HEK293T (cell line): ENCODE measurements around the gene CAMK2B.

Experiments
- ARNT ChIP-seq: fragments of 450-650 bp; IDR thresholded peaks from 2 replicates; pipeline ENCODE4 v1.6.1; 2017; ENCODE audit warnings: mild to moderate bottlenecking
- BHLHE40 ChIP-seq: fragments of 450-650 bp; IDR thresholded peaks from 2 replicates; pipeline ENCODE4 v1.6.1; 2016; ENCODE audit warnings: mild to moderate bottlenecking, moderate library complexity, borderline replicate concordance
- ELF4 ChIP-seq: fragments of 450-650 bp; IDR thresholded peaks from 2 replicates; pipeline ENCODE4 v1.6.1; 2017; ENCODE audit warnings: antibody characterized with exemption
- FOXK2 ChIP-seq: fragments of 450-650 bp; IDR thresholded peaks from 2 replicates; pipeline ENCODE4 v1.6.1; 2016; ENCODE audit warnings: mild to moderate bottlenecking
- HDGF ChIP-seq: fragments of 450-650 bp; IDR thresholded peaks from 2 replicates; pipeline ENCODE4 v1.6.1; 2017; ENCODE audit warnings: antibody characterized with exemption, borderline replicate concordance
- LEF1 ChIP-seq: fragments of 450-650 bp; IDR thresholded peaks from 2 replicates; pipeline ENCODE4 v1.6.1; 2017; ENCODE audit warnings: mild to moderate bottlenecking, borderline replicate concordance
- SP1 ChIP-seq: fragments of 450-650 bp; IDR thresholded peaks from 2 replicates; pipeline ENCODE4 v1.6.1; 2017
- ZNF384 ChIP-seq: fragments of 450-650 bp; IDR thresholded peaks from 2 replicates; pipeline ENCODE4 v1.6.1; 2016

GRCh38 chr7:44211126-44211675 is 114.2 kb downstream of the CAMK2B start:
- no peak for TF ChIP-seq FOXK2
- no peak for TF ChIP-seq SP1
- TF ChIP-seq ELF4: no peak
- TF ChIP-seq HDGF: no peak
- no peak for TF ChIP-seq LEF1
- no peak for TF ChIP-seq ZNF384
- TF ChIP-seq BHLHE40: no peak
- no peak for TF ChIP-seq ARNT
